H1 (cell line): Measurements from ENCODE around the gene OR8A1. TPM values are rescaled to one million over a fixed set of nuclear protein-coding genes. Genes with fewer than 3 reads are reported as not detected.

Experiments used
- CTCF ChIA-PET: fragments of 300-600 bp; sonication (Branson Sonifier 250); formaldehyde crosslinking; loops from one replicate; lab custom pipeline; 2021; ENCODE audit not compliant: partially characterized antibody; lab: Charles Lee
- POLR2A ChIA-PET: fragments of 300-600 bp; sonication (Branson Sonifier 250); formaldehyde crosslinking; loops from one replicate; lab custom pipeline; 2021; ENCODE audit warnings: inconsistent platforms; ENCODE audit not compliant: partially characterized antibody; lab: Charles Lee
- DNase-seq, 2 experiments: peaks; one replicate each; pipeline versions ENCODE4 v3.0.0 to v3.0.0-alpha.2; 2010 to 2022; ENCODE audit warnings: low spot score in 2 of 2, low read depth in 1 of 2, mixed read lengths in 1 of 2
- FAIRE-seq: peaks from 2 replicates; lab custom pipeline; 2011; peaks lifted over from hg19 to GRCh38; lab: Jason Lieb, UNC
- H2AFZ ChIP-seq: 2 replicates; pipeline ENCODE4 v1.8.1; 2012; ENCODE audit warnings: low read length, inconsistent platforms
- H2AK5ac ChIP-seq: 2 replicates; pipeline ENCODE4 v1.6.1; 2013; ENCODE audit warnings: low read depth, low read length
- H2BK120ac ChIP-seq: replicated peaks from 2 replicates; pipeline ENCODE3; 2013; ENCODE audit warnings: low read depth, low read length, inconsistent platforms
- H2BK12ac ChIP-seq: 2 replicates; pipeline ENCODE4 v1.6.1; 2013; ENCODE audit warnings: low read depth, low read length
- H2BK15ac ChIP-seq: 2 replicates; pipeline ENCODE4 v1.6.1; 2013; ENCODE audit warnings: low read length
- H2BK20ac ChIP-seq: 2 replicates; pipeline ENCODE4 v1.6.1; 2013; ENCODE audit warnings: low read length
- H2BK5ac ChIP-seq: 2 replicates; pipeline ENCODE4 v1.6.1; 2013; ENCODE audit warnings: low read depth, low read length
- H3K14ac ChIP-seq: 2 replicates; pipeline ENCODE4 v1.6.1; 2013; ENCODE audit warnings: inconsistent platforms; ENCODE audit not compliant: insufficient read length
- H3K18ac ChIP-seq: 2 replicates; pipeline ENCODE4 v1.6.1; 2013; ENCODE audit warnings: low read length; ENCODE audit errors: extremely low read depth
- H3K23ac ChIP-seq: 2 replicates; pipeline ENCODE4 v1.6.1; 2013; ENCODE audit warnings: inconsistent platforms; ENCODE audit not compliant: insufficient read length
- H3K23me2 ChIP-seq: 2 replicates; pipeline ENCODE4 v1.6.1; 2013; ENCODE audit warnings: low read depth, low read length
- H3K27ac ChIP-seq: 2 replicates; pipeline ENCODE4 v1.6.1; 2011; ENCODE audit warnings: low read depth, low read length, inconsistent platforms
- H3K27me3 ChIP-seq, 4 experiments: replicated peaks in 1 of 4; 1 replicate in 1 of 4; 2 replicates in 3 of 4; pipeline versions ENCODE4 v1.6.1 to v1.8.1; 2011 to 2013; ENCODE audit warnings: low read length in 3 of 4, mild to moderate bottlenecking in 3 of 4, inconsistent platforms in 2 of 4, mixed read lengths in 2 of 4, moderate library complexity in 1 of 4; ENCODE audit not compliant: control insufficient read depth in 3 of 4, insufficient read depth in 3 of 4; ENCODE audit errors: extremely low read depth in 1 of 4
- H3K36me3 ChIP-seq, 4 experiments: 2 replicates each; pipeline versions ENCODE4 v1.6.1 to v1.8.1; 2011 to 2013; ENCODE audit warnings: mild to moderate bottlenecking in 4 of 4, low read length in 3 of 4, moderate library complexity in 2 of 4, control low read depth in 1 of 4, inconsistent platforms in 1 of 4; ENCODE audit not compliant: insufficient read depth in 4 of 4, control insufficient read depth in 2 of 4
- H3K4ac ChIP-seq: replicated peaks from 2 replicates; pipeline ENCODE3; 2013; ENCODE audit warnings: low read length, low read depth, mixed read lengths, inconsistent platforms; ENCODE audit not compliant: insufficient read length
- H3K4me1 ChIP-seq, 4 experiments: replicated peaks in 1 of 4; 1 replicate in 1 of 4; 2 replicates in 3 of 4; pipeline versions ENCODE4 v1.6.1 to v1.8.1; 2011 to 2013; ENCODE audit warnings: low read length in 3 of 4, inconsistent platforms in 2 of 4, mixed read lengths in 1 of 4; ENCODE audit not compliant: insufficient read depth in 4 of 4, control insufficient read depth in 3 of 4
- H3K4me2 ChIP-seq, 2 experiments: 2 replicates each; pipeline versions ENCODE4 v1.6.1 to v1.8.1; 2011 to 2013; ENCODE audit warnings: low read depth in 2 of 2, low read length in 2 of 2, control low read depth in 1 of 2, inconsistent platforms in 1 of 2, mild to moderate bottlenecking in 1 of 2; ENCODE audit not compliant: insufficient read depth in 1 of 2
- H3K4me3 ChIP-seq, 4 experiments: fragments of 200-600, 300-600 bp in 1 of 4; sonication (generic), shearing (Covaris generic), sonication (Bioruptor Twin) in 1 of 4; 2 replicates each; pipeline versions ENCODE4 v1.5.1 to v1.8.1; 2011 to 2016; ENCODE audit warnings: low read length in 4 of 4, low read depth in 3 of 4, control low read depth in 2 of 4, inconsistent platforms in 2 of 4, mild to moderate bottlenecking in 2 of 4, mixed read lengths in 1 of 4, moderate library complexity in 1 of 4; ENCODE audit not compliant: insufficient read depth in 2 of 4; ENCODE audit errors: extremely low read depth in 1 of 4
- H3K56ac ChIP-seq: replicated peaks from 2 replicates; pipeline ENCODE3; 2013; ENCODE audit warnings: low read depth, mild to moderate bottlenecking, mixed read lengths, low read length, inconsistent platforms; ENCODE audit not compliant: insufficient read length
- H3K79me1 ChIP-seq: 2 replicates; pipeline ENCODE4 v1.6.1; 2013; ENCODE audit warnings: low read depth, low read length, control low read depth
- H3K79me2 ChIP-seq, 2 experiments: 2 replicates each; pipeline versions ENCODE4 v1.6.1 to v1.8.1; 2012 to 2013; ENCODE audit warnings: low read length in 2 of 2, mild to moderate bottlenecking in 2 of 2, inconsistent platforms in 1 of 2; ENCODE audit not compliant: insufficient read depth in 2 of 2, control insufficient read depth in 1 of 2
- H3K9ac ChIP-seq, 4 experiments: replicated peaks in 1 of 4; 1 replicate in 1 of 4; 2 replicates in 3 of 4; pipeline versions ENCODE4 v1.6.1 to v1.8.1; 2011 to 2013; ENCODE audit warnings: low read depth in 3 of 4, low read length in 3 of 4, control low read depth in 2 of 4, mild to moderate bottlenecking in 2 of 4, moderate library complexity in 2 of 4, inconsistent platforms in 1 of 4; ENCODE audit errors: extremely low read depth in 1 of 4
- H3K9me3 ChIP-seq, 2 experiments: 2 replicates each; pipeline versions ENCODE4 v1.6.1 to v1.8.1; 2012 to 2013; ENCODE audit warnings: mild to moderate bottlenecking in 2 of 2, moderate library complexity in 2 of 2, control low read depth in 1 of 2, inconsistent platforms in 1 of 2, low read depth in 1 of 2, low read length in 1 of 2, mixed read lengths in 1 of 2; ENCODE audit not compliant: insufficient read depth in 2 of 2
- H4K20me1 ChIP-seq, 2 experiments: replicated peaks in 1 of 2; 2 replicates each; pipeline versions ENCODE3 to v1.8.1; 2011 to 2013; ENCODE audit warnings: inconsistent platforms in 2 of 2, low read length in 2 of 2, mild to moderate bottlenecking in 1 of 2; ENCODE audit not compliant: insufficient read depth in 2 of 2, control insufficient read depth in 1 of 2
- H4K5ac ChIP-seq: 2 replicates; pipeline ENCODE4 v1.6.1; 2013; ENCODE audit warnings: low read length, low read depth, mixed read lengths, inconsistent platforms; ENCODE audit not compliant: insufficient read length
- H4K8ac ChIP-seq: 2 replicates; pipeline ENCODE4 v1.8.0; 2013; ENCODE audit warnings: mild to moderate bottlenecking, moderate library complexity, low read length, inconsistent platforms; ENCODE audit not compliant: insufficient read depth; ENCODE audit errors: extremely low read depth
- H4K91ac ChIP-seq: replicated peaks from 2 replicates; pipeline ENCODE3; 2013; ENCODE audit warnings: low read length, mixed read lengths, inconsistent platforms; ENCODE audit not compliant: insufficient read length
- EZH2 ChIP-seq: fragments of 200-600 bp; sonication (generic); IDR thresholded peaks from 2 replicates; pipeline ENCODE4 v1.7.1; 2012; ENCODE audit warnings: low read depth, mild to moderate bottlenecking, moderate library complexity, low read length, inconsistent platforms; ENCODE audit not compliant: severe bottlenecking
- GABPA ChIP-seq: IDR thresholded peaks from 2 replicates; pipeline ENCODE4 v1.6.1; 2011; ENCODE audit warnings: mild to moderate bottlenecking, low read length, moderate library complexity, borderline replicate concordance; ENCODE audit not compliant: insufficient read depth
- RBBP5 ChIP-seq: IDR thresholded peaks from 2 replicates; pipeline ENCODE4 v1.7.1; 2012; ENCODE audit warnings: low read depth, mild to moderate bottlenecking, inconsistent platforms, low read length, moderate library complexity, borderline replicate concordance
- RFX5 ChIP-seq: IDR thresholded peaks from 2 replicates; pipeline ENCODE4 v1.6.1; 2011; ENCODE audit warnings: low read depth, low read length, improper control_type of control experiment, borderline replicate concordance
- WGBS, 2 experiments: shearing (Covaris generic) in 1 of 2; methylation state at CpG; one replicate each; pipeline versions ENCODE4 v1.1.6 to v1.1.7; 2013 to 2015; ENCODE audit warnings: low lambda C conversion rate in 2 of 2, mixed read lengths in 2 of 2, inconsistent platforms in 1 of 2, low coverage in 1 of 2, missing lambda C conversion rate in 1 of 2; ENCODE audit not compliant: insufficient replicate concordance in 2 of 2, insufficient coverage in 1 of 2, insufficient read length in 1 of 2; ENCODE audit errors: extremely low coverage in 1 of 2, missing lambda C conversion rate in 1 of 2; 5-methylcytosine and 5-hydroxymethylcytosine counted together
- polyA plus RNA-seq, 7 experiments: library from polyadenylated mRNA; depleted of rRNA in 3 of 7; stranded (reverse) in 5 of 7; unstranded in 2 of 7; fragments of >200 nt in 5 of 7; fragments of 200-250 nt in 2 of 7; gene quantifications; 1 replicate in 5 of 7; 2 replicates in 1 of 7; 4 replicates in 1 of 7; pipeline versions ENCODE4 v1.2.1 to v1.2.3, GENCODE V29; 2011 to 2013; ENCODE audit warnings: missing spikeins in 2 of 7, mixed read lengths in 2 of 7
- total RNA-seq: library from RNA; stranded (reverse); fragmentation: NEBNext Ultra II Directional; extraction: Animal tissue kit (Norgen Biotek cat#: 25700); gene quantifications from 2 replicates; pipeline ENCODE4 v1.2.1, GENCODE V29; 2021

OR8A1 gene
- total and polyA plus RNA-seq, 2 of the 8 experiments (the other 6 are each of a cell fraction or from before 2014, with no cell fraction given): not detected

GRCh38 chr11:124533626-124534025 lies 36.2 kb upstream of the OR8A1 start:
- Histone ChIP-seq H2AFZ (peak overlapping the region; percentile 79), H2BK20ac (no peak overlapping the region), H3K36me3 (no peaks in the 10 kb centered on the region), H3K23me2 (no peaks in the 10 kb centered on the region), H3K56ac (no peak overlapping the region), H2BK5ac (no peak overlapping the region), H3K27ac (no peak overlapping the region), H2BK120ac (no peak overlapping the region), H2BK15ac (no peak overlapping the region), H3K79me1 (no peaks in the 10 kb centered on the region), H3K4me3 (no peak overlapping the region), H3K9me3 (peaks cover 0 to 5% of the 10 kb centered on the region in 2 experiments; a peak in 1 of 4 replicates), H4K91ac (no peak overlapping the region), H3K4me2 (no peak overlapping the region), H2BK12ac (0 out of 2 replicates have a peak overlapping the region, but pooled peaks have one; percentile 68), H3K79me2 (no peaks in the 10 kb centered on the region), H3K4me1 (peaks cover 0 to 5% (median under 1%) of the 10 kb centered on the region in 4 experiments; a peak in 4 of 7 replicates), H3K4ac (no peak overlapping the region), H3K14ac (no peak overlapping the region), H4K8ac (no peak overlapping the region; the same call in 1 of the 2 replicates), H4K20me1 (no peaks in the 10 kb centered on the region), H4K5ac (no peak overlapping the region), H2AK5ac (no peak overlapping the region), H3K18ac (no peak overlapping the region), H3K9ac (no peak overlapping the region), H3K27me3 (no peaks in the 10 kb centered on the region), H3K23ac (no peak overlapping the region)
- TF ChIP-seq EZH2 (no peak), RBBP5 (no peak), GABPA (no peak), RFX5 (no peak)
- 92% methylated on average over 2 of the region's 2 CpGs; no CpG with 5 or more reads in 1 of the 2 experiments for WGBS, 2 experiments
- ChIA-PET CTCF (interaction anchor here (0.5 to 1.8 kb wide), 4 partner anchors 18 to 867 kb away, joined by 3 to 7 read pairs (median 4); no protein-coding TSS in a partner anchor), POLR2A (no interaction called here)
- no peak for DNase-seq
- FAIRE-seq: no peak
